ENCODE measurements around the gene UBN1.

Gene UBN1

DNA sequence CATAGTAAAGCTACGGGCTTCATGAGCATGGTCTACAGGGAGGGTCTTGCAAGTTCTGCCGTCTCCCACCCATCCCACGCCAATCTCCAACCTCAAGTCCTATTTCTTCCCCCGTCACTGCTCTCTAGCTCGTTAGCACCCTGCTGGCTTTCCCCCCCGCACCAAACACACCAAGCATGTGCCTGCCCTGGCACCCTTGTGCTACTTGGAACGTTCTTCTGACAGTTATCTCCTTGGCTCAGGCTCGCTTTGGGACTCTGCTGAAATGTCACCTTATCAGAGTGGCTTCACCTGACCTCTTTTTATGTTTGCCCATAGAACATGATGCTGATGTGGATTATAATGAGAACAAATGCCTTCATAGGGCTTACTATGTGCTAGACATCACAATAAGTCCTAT, 22.1 kb upstream of the UBN1 start:
- H3K4me1 ChIP-seq (ENCODE audit: insufficient read depth, insufficient read length) = no peaks in the 10 kb centered on the region
- no peaks in the 10 kb centered on the region for H3K9me3 ChIP-seq (ENCODE audit: insufficient read depth, low read length)
- peaks cover 89% of the 10 kb centered on the region for H3K36me3 ChIP-seq (ENCODE audit: insufficient read depth, insufficient read length, low read length)
- no peak overlapping the region for H3K9ac ChIP-seq (ENCODE audit: insufficient read length, low read depth)
- no peaks in the 10 kb centered on the region for H3K27me3 ChIP-seq (ENCODE audit: insufficient read depth, insufficient read length)
- DNase-seq (ENCODE audit: low read depth, low spot score) = no peak
- TF ChIP-seq YY1 (IDR thresholded peaks at IDR 0.05; ENCODE audit: insufficient read depth, insufficient read length) (no peak), ZNF274 (IDR thresholded peaks at IDR 0.05; ENCODE audit: low read depth, low read length) (no peak), SUZ12 (IDR thresholded peaks at IDR 0.05; ENCODE audit: extremely low read depth, insufficient read depth, insufficient read length) (no peak)
- no peak overlapping the region for H3K4me3 ChIP-seq (ENCODE audit: insufficient read length, low read depth)

DNA sequence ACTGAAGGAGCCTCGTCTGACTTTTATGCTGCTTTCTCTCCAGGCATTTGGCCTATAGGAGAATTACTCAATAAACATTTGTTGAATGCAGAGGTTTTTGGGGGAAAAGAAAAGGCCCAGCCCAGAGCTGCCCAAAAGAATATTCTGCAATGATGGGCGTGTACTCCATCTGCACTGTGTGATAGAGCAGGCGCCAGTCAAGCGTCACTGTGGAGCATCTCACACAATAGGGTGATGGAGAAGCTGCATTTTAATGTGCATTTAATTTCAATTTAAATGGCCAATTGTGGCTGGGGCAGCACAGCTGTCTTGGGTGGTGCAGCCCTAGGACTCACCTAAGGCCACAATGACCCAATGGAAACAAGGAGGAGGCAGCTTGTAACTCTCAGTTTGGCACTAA, 20.8 kb upstream of the UBN1 start:
- Histone ChIP-seq H3K9ac (ENCODE audit: insufficient read length, low read depth) (no peak overlapping the region), H3K36me3 (ENCODE audit: insufficient read depth, insufficient read length, low read length) (peaks cover 89% of the 10 kb centered on the region), H3K4me3 (ENCODE audit: insufficient read length, low read depth) (no peak overlapping the region), H3K9me3 (ENCODE audit: insufficient read depth, low read length) (no peaks in the 10 kb centered on the region), H3K4me1 (ENCODE audit: insufficient read depth, insufficient read length) (no peaks in the 10 kb centered on the region), H3K27me3 (ENCODE audit: insufficient read depth, insufficient read length) (no peaks in the 10 kb centered on the region)
- TF ChIP-seq ZNF274 (IDR thresholded peaks at IDR 0.05; ENCODE audit: low read depth, low read length) = no peak
- no peak for TF ChIP-seq YY1 (IDR thresholded peaks at IDR 0.05; ENCODE audit: insufficient read depth, insufficient read length)
- no peak for TF ChIP-seq SUZ12 (IDR thresholded peaks at IDR 0.05; ENCODE audit: extremely low read depth, insufficient read depth, insufficient read length)
- DNase-seq (ENCODE audit: low read depth, low spot score) = no peak

DNA sequence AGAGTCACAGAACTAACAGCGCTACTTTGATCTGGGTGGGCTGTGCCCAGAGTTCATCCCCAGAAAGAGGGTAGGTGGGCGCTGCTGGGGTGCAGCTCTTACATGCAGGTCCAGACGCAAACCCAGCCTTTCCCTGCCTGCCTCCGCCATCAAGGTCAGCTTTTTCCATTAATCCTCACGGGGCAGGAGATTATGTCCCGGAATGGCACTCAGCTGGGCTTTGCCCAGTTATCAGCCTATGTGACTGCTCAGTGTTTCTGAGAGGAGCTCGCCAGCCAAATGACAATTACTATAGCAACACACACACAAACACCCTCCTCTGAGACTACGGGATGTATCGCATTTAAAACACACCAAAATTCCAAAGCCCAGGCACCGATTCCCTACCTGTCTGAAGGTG, 20.3 kb upstream of the UBN1 start:
- Histone ChIP-seq H3K4me1 (ENCODE audit: insufficient read depth, insufficient read length) (no peaks in the 10 kb centered on the region), H3K27me3 (ENCODE audit: insufficient read depth, insufficient read length) (no peaks in the 10 kb centered on the region), H3K36me3 (ENCODE audit: insufficient read depth, insufficient read length, low read length) (peaks cover 89% of the 10 kb centered on the region), H3K9me3 (ENCODE audit: insufficient read depth, low read length) (no peaks in the 10 kb centered on the region), H3K4me3 (ENCODE audit: insufficient read length, low read depth) (no peak overlapping the region), H3K9ac (ENCODE audit: insufficient read length, low read depth) (no peak overlapping the region)
- TF ChIP-seq ZNF274 (IDR thresholded peaks at IDR 0.05; ENCODE audit: low read depth, low read length) (no peak), YY1 (IDR thresholded peaks at IDR 0.05; ENCODE audit: insufficient read depth, insufficient read length) (no peak), SUZ12 (IDR thresholded peaks at IDR 0.05; ENCODE audit: extremely low read depth, insufficient read depth, insufficient read length) (no peak)
- no peak for DNase-seq (ENCODE audit: low read depth, low spot score)

DNA sequence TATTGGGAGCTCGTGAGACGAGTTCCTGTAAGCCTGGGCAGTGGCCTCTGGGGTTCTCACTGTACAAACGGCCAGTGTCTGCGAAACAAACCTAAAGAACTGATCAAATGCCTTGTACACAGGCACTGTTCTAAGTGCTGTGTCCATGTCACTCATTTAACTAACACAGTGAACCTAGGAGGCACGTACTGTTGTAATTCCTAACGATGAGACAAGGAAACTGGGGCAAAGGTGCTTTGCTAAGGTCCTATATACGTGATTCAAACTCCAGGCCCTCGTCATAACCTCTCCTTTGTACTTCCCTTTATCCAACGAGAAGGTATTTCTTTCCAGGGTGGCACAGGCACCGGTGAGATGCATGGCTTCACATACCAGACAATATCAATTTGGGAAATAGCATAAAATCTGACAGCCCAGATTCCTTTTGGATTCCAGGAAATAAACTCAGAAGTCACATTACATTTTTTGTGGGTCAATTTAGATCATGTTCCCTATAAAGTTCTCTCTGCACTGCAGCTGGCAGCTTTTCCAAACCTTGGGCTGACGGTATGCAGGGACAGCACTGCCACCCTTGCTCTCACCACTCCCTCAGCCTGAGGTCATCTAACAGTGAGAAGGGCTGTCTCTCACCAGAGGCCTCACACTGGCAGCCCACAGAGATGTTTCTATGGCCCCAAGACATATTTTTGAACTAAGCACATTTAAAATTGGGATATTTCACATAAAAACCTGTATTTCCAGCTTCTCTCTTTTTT, 18.5 kb upstream of the UBN1 start:
- TF ChIP-seq ZNF274 (IDR thresholded peaks at IDR 0.05; ENCODE audit: low read depth, low read length) (no peak), YY1 (IDR thresholded peaks at IDR 0.05; ENCODE audit: insufficient read depth, insufficient read length) (no peak), SUZ12 (IDR thresholded peaks at IDR 0.05; ENCODE audit: extremely low read depth, insufficient read depth, insufficient read length) (no peak)
- H3K36me3 ChIP-seq (ENCODE audit: insufficient read depth, insufficient read length, low read length) = peaks cover 92% of the 10 kb centered on the region

DNA sequence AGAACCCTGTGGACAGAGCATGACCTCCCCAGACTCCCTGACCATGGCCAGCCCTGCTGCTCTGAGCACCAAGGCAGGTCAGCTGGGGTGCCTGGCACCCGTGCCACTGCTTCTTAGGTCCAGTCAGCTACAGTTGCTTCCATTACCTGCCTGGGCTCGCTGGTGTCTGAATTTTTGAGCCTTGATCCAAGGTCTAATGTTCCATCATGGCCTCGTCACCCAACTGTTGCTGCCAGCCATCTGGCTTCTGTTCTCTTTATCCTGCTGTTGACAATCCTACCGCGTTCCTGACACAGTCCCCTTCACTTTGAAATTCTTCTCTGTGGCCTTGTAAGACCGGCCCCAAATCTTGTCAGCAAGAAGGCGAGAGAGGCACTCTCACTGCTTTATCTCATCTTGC, 16.9 kb upstream of the UBN1 start:
- DNase-seq (ENCODE audit: low read depth, low spot score) = no peak
- no peak overlapping the region for H3K4me3 ChIP-seq (ENCODE audit: insufficient read length, low read depth)
- H3K4me1 ChIP-seq (ENCODE audit: insufficient read depth, insufficient read length) = no peaks in the 10 kb centered on the region
- peaks cover 93% of the 10 kb centered on the region for H3K36me3 ChIP-seq (ENCODE audit: insufficient read depth, insufficient read length, low read length)
- H3K27me3 ChIP-seq (ENCODE audit: insufficient read depth, insufficient read length) = no peaks in the 10 kb centered on the region
- H3K9ac ChIP-seq (ENCODE audit: insufficient read length, low read depth) = no peak overlapping the region
- H3K9me3 ChIP-seq (ENCODE audit: insufficient read depth, low read length) = no peaks in the 10 kb centered on the region
- TF ChIP-seq YY1 (IDR thresholded peaks at IDR 0.05; ENCODE audit: insufficient read depth, insufficient read length) (no peak), ZNF274 (IDR thresholded peaks at IDR 0.05; ENCODE audit: low read depth, low read length) (no peak), SUZ12 (IDR thresholded peaks at IDR 0.05; ENCODE audit: extremely low read depth, insufficient read depth, insufficient read length) (no peak)

More for the DNA sequence above, 18.5 kb upstream of the UBN1 start:
- Histone ChIP-seq H3K9ac (ENCODE audit: insufficient read length, low read depth) (no peak overlapping the region), H3K9me3 (ENCODE audit: insufficient read depth, low read length) (no peaks in the 10 kb centered on the region), H3K4me1 (ENCODE audit: insufficient read depth, insufficient read length) (no peaks in the 10 kb centered on the region), H3K27me3 (ENCODE audit: insufficient read depth, insufficient read length) (no peaks in the 10 kb centered on the region), H3K4me3 (ENCODE audit: insufficient read length, low read depth) (no peak overlapping the region)
- no peak for DNase-seq (ENCODE audit: low read depth, low spot score)

DNA sequence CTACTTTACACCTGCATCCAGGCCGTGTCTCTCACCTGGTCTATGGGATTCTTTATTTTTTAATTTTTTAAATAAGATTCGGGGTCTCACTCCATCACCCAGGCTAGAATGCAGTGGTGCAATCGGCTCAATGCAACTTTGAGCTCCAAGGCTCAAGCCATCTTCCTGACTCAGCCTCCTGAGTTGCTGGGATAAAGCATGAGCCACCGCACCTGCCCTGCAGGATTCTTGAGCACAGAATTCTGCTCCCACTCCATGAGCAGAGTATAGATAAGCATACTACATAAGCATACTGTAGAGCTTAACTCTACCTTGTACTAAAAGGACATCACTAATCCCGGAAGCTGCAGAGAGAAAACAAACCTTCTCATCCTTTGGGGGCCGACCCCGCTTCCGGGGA, 15.7 kb upstream of the UBN1 start:
- Histone ChIP-seq H3K9ac (ENCODE audit: insufficient read length, low read depth) (no peak overlapping the region), H3K4me3 (ENCODE audit: insufficient read length, low read depth) (no peak overlapping the region), H3K36me3 (ENCODE audit: insufficient read depth, insufficient read length, low read length) (peaks cover 92% of the 10 kb centered on the region), H3K27me3 (ENCODE audit: insufficient read depth, insufficient read length) (no peaks in the 10 kb centered on the region), H3K9me3 (ENCODE audit: insufficient read depth, low read length) (no peaks in the 10 kb centered on the region), H3K4me1 (ENCODE audit: insufficient read depth, insufficient read length) (no peaks in the 10 kb centered on the region)
- TF ChIP-seq ZNF274 (IDR thresholded peaks at IDR 0.05; ENCODE audit: low read depth, low read length) = no peak
- no peak for TF ChIP-seq YY1 (IDR thresholded peaks at IDR 0.05; ENCODE audit: insufficient read depth, insufficient read length)
- TF ChIP-seq SUZ12 (IDR thresholded peaks at IDR 0.05; ENCODE audit: extremely low read depth, insufficient read depth, insufficient read length) = no peak
- DNase-seq (ENCODE audit: low read depth, low spot score) = no peak

DNA sequence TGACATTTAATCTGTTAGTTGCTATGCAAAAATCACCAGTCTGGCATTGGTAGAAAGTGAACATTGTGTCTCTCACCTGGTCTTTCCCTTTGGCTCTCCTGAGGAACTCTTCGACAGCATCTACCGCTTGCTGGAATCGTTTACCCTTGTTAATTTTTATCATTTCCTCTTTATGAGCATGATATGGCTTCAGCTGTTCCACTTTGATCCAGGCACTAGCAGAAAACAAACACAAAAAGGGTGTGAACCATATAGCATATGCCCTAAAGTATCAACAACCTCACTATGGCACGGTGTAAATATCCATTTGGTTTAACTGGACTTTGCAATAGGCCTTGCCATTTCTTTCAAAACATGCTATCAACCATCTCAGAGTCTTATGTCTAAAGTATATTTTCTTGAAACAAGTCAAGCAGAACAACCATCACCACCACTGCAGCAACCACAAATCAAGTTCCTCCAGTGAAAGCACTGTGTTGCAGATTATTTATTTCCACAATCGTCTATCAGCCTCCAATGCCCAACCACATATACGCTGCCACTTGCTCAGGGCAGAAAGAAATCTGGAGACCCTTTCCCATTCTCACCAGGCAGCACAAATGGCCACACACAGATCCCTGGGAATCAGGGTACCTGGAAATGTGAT, 14.5 kb upstream of the UBN1 start:
- no peak overlapping the region for H3K4me3 ChIP-seq (ENCODE audit: insufficient read length, low read depth)
- TF ChIP-seq SUZ12 (IDR thresholded peaks at IDR 0.05; ENCODE audit: extremely low read depth, insufficient read depth, insufficient read length) (no peak), ZNF274 (IDR thresholded peaks at IDR 0.05; ENCODE audit: low read depth, low read length) (no peak), YY1 (IDR thresholded peaks at IDR 0.05; ENCODE audit: insufficient read depth, insufficient read length) (no peak)
- H3K9ac ChIP-seq (ENCODE audit: insufficient read length, low read depth) = no peak overlapping the region
- no peaks in the 10 kb centered on the region for H3K27me3 ChIP-seq (ENCODE audit: insufficient read depth, insufficient read length)
- no peak for DNase-seq (ENCODE audit: low read depth, low spot score)
- H3K36me3 ChIP-seq (ENCODE audit: insufficient read depth, insufficient read length, low read length) = peaks cover 90% of the 10 kb centered on the region
- no peaks in the 10 kb centered on the region for H3K9me3 ChIP-seq (ENCODE audit: insufficient read depth, low read length)
- H3K4me1 ChIP-seq (ENCODE audit: insufficient read depth, insufficient read length) = no peaks in the 10 kb centered on the region
